Measurements from ENCODE around the gene SLC26A8.

DNA sequence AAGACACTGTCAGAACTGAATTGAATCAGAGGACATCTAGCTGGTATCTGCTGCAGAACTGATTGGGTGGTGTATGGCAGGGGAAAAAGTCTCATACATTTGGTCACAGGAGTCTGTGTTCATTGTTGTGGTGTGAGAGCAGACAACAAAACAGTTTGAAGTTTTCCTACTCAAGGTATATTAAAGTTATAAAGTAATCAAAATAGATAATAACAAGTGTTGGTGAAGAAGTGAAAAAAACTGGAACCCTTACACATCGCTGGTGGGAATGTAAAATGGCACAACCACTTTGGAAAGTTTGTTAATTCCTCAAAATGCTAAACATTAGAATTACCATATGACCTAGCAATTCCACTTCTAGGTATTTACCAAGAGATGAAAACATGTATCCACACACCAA, 128.2 kb downstream of the SLC26A8 start:
- TF ChIP-seq TAF1 (IDR thresholded peaks at IDR 0.05; ENCODE audit: borderline replicate concordance, low read depth, low read length), result no peak
- TF ChIP-seq POLR2AphosphoS5 (IDR thresholded peaks at IDR 0.05; ENCODE audit: low read depth, low read length), result no peak
- no peak for TF ChIP-seq POLR2A (IDR thresholded peaks at IDR 0.05; ENCODE audit: low read depth, low read length)
